ENCODE measurements around the gene SH3RF1. TPM values are rescaled to one million over a fixed set of nuclear protein-coding genes. Genes with fewer than 3 reads are reported as not detected.

Gene SH3RF1
- total RNA-seq, 1 donor, result 41.9 TPM

DNA sequence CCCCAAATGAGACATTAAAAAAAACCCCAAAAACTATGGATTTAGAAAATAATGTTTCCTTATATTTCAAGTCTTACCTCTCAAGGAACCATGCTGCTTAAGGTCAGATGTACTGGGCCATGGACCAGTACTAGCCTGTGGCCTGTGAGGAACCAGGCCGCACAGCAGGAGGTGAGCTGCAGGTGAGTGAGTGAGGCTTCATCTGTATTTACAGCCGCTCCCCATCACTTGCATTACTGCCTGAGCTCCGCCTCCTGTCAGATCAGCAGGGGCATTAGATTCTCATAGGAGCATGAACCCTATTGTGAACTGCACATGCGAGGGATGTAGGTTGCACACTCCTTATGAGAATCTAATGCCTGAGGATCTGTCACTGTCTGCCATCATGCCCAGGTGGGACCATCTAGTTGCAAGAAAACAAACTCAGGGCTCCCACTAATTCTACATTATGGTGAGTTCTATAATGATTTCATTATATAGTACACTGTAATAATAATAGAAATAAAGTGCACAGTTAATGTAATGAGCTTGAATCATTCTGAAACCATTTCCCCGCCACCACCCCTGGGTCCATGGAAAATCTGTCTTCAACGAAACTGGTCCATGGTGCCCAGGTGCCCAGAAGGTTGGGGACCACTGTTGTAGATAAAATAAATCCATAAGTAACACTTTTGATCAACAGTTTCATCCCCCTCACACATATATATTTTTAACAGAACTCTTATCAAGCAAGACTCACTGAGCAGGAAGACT is 155.4 kb downstream of the SH3RF1 start:
- no peak for DNase-seq (ENCODE audit: low read depth)
- TF ChIP-seq, protein P1, sequence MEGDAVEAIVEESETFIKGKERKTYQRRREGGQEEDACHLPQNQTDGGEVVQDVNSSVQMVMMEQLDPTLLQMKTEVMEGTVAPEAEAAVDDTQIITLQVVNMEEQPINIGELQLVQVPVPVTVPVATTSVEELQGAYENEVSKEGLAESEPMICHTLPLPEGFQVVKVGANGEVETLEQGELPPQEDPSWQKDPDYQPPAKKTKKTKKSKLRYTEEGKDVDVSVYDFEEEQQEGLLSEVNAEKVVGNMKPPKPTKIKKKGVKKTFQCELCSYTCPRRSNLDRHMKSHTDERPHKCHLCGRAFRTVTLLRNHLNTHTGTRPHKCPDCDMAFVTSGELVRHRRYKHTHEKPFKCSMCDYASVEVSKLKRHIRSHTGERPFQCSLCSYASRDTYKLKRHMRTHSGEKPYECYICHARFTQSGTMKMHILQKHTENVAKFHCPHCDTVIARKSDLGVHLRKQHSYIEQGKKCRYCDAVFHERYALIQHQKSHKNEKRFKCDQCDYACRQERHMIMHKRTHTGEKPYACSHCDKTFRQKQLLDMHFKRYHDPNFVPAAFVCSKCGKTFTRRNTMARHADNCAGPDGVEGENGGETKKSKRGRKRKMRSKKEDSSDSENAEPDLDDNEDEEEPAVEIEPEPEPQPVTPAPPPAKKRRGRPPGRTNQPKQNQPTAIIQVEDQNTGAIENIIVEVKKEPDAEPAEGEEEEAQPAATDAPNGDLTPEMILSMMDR (IDR thresholded peaks at IDR 0.05; ENCODE audit: insufficient read depth, low read depth, low read length), result no peak
- H3K4me3 ChIP-seq (ENCODE audit: low read depth, low read length), result no peak overlapping the region

DNA sequence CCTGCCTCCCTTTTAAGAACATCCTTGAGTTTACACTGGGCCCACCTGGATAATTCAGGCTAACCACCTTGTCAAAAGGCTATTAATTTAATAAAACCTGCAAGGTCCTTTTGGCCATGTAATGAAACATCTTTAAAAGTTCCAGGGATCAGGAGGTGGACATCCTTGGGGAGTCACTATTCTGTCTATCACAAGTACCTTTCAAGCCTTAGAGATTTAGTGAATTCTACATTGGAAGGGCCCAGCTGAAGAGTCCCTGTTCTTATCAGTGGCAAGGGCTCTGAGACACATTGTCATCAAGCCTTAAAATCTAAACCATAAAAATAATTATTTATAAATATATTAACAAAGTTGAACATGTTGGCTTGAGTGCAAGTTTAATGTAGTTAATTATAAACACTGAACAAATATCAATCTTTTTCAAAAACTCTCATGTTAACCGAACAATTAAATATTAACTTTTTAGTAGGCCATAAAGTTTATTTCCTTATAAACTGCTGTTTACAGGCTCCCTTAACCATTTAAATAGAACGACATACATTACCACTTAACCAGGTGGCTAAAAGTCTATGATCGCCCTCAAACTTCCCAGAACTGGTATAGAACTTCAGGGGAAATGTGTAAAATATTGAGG is 156.3 kb downstream of the SH3RF1 start:
- TF ChIP-seq, protein P1 (IDR thresholded peaks at IDR 0.05; ENCODE audit: insufficient read depth, low read depth, low read length), result no peak
- DNase-seq (ENCODE audit: low read depth), result no peak

DNA sequence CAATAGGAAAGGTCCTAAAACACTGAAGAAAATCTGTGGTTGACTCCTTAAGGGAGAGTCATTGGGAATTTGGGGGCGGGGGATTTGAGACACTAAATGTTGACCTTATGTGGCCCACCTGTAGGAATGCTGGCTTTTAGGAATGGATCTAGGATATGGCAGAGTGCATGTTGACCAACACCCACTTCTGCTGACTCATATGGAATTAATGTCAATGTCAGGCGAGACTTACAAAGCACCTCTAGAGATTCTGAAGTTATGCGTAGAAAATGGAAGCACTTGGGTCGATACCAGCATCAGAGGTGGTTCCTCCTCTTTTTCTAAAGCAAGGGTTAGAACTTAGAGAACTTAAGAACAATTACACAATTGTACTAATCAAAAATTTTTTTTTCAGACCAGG is 160.1 kb downstream of the SH3RF1 start:
- TF ChIP-seq, protein P1 (IDR thresholded peaks at IDR 0.05; ENCODE audit: insufficient read depth, low read depth, low read length), result no peak
- H3K4me3 ChIP-seq (ENCODE audit: low read depth, low read length), result no peak overlapping the region
- no peak for DNase-seq (ENCODE audit: low read depth)

More for the DNA sequence above, 156.3 kb downstream of the SH3RF1 start:
- no peak overlapping the region for H3K4me3 ChIP-seq (ENCODE audit: low read depth, low read length)

DNA sequence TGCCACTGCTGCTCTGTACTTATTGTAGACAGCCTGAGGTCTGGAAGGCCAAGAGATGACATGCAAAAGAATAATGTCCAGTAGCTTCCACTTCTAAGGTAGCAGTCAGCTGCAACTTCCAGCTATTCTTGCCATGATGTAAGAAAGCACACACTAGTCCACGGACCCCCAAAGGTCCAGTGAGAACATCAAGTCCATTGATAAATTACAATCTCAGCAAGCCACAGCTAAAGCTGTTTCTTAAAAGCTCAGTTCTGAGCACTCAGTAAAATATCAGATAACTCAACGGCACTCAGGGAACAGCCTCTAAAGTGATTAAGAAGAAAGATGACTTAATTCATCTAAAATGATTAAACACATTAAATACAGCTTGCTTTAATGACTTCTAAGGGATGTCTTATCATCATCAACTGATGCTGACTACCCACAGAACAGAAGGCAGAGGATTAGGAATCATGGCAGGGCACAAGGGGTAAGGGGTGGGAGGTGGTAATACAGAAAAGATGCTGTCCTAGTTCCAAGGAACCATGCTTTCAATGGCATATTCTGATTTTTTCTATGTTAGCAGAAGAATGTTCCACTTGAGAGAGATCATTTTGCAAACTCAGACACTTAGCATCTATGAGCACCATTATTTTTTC is 161.6 kb downstream of the SH3RF1 start:
- TF ChIP-seq, protein P1 (IDR thresholded peaks at IDR 0.05; ENCODE audit: insufficient read depth, low read depth, low read length), result no peak
- no peak overlapping the region for H3K4me3 ChIP-seq (ENCODE audit: low read depth, low read length)

DNA sequence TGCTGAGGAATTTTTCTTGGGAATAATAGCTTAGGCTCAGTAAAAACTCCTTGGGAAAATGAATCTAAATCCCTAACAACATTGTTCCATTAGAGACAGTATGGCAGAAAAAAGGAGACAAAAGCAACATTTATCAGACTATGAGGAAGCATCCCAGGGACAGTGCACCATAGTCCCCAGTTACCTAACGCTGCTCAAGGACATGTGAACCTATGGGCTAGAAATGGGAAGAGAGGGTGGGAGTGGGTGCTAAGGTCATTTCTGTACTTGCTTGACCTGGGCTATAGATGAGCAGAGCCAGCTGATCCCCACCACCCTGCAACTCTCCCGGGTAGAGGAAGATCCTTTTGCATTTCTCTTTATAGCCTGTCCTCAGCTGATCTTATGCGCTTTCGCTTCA is 162.5 kb downstream of the SH3RF1 start:
- DNase-seq (ENCODE audit: low read depth), result no peak
- TF ChIP-seq, protein P1 (IDR thresholded peaks at IDR 0.05; ENCODE audit: insufficient read depth, low read depth, low read length), result no peak
- no peak overlapping the region for H3K4me3 ChIP-seq (ENCODE audit: low read depth, low read length)

More for the DNA sequence above, 161.6 kb downstream of the SH3RF1 start:
- no peak for DNase-seq (ENCODE audit: low read depth)

DNA sequence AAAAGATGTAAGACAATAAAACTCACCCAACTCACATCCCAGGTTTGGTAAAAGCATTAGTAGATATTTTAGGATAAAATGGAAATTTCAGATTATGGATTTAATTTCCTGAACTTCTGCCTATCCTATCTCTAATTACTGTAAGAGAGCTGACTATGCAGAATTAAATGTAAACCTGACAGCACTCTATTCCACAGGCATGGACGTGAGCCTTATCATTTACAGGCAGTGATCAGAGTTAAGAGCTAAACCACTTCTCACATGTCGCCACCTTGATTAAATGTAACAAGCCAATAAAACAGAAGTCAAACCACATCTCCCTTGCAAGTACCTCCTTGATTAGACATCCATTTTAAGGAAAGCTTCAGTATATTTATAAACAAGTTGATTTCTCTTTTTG is 163.2 kb downstream of the SH3RF1 start:
- TF ChIP-seq, protein P1 (IDR thresholded peaks at IDR 0.05; ENCODE audit: insufficient read depth, low read depth, low read length), result no peak
- DNase-seq (ENCODE audit: low read depth), result no peak
- no peak overlapping the region for H3K4me3 ChIP-seq (ENCODE audit: low read depth, low read length)
